Uterus (tissue), 4 donors: ENCODE data around the gene SLC16A3. TPM values are rescaled to one million over a fixed set of nuclear protein-coding genes. Genes with fewer than 3 reads are reported as not detected.
A peak's percentile ranks its signal among the peaks of the same experiment; 100 is the strongest.

Experiments
- DNase-seq, 2 donors: peaks; one replicate each; pipeline ENCODE4 v3.0.0-alpha.2; 2019 to 2020
- H3K27ac ChIP-seq, 2 donors: fragments of 200-600 bp; sonication (generic); 1 replicate in 1 of 2; 2 replicates in 1 of 2; pipeline ENCODE4 v1.5.1; 2016 to 2018
- H3K27me3 ChIP-seq, 2 donors: fragments of 200-600 bp; sonication (generic); one replicate each; pipeline ENCODE4 v1.5.1; 2018 to 2019; ENCODE audit warnings: control low read depth in 1 of 2
- H3K36me3 ChIP-seq, 2 donors: fragments of 200-600 bp; sonication (generic); one replicate each; pipeline ENCODE4 v1.5.1; 2019; ENCODE audit warnings: control low read depth in 1 of 2
- H3K4me1 ChIP-seq, 2 donors: fragments of 200-600 bp; sonication (generic); one replicate each; pipeline ENCODE4 v1.5.1; 2018 to 2019; ENCODE audit warnings: control low read depth in 1 of 2
- H3K4me3 ChIP-seq, 2 donors: fragments of 200-600 bp; sonication (generic); 1 replicate in 1 of 2; 2 replicates in 1 of 2; pipeline ENCODE4 v1.5.1; 2018 to 2019; ENCODE audit warnings: mild to moderate bottlenecking in 1 of 2
- H3K9me3 ChIP-seq, 2 donors: fragments of 200-600 bp; sonication (generic); one replicate each; pipeline ENCODE4 v1.5.1; 2019; ENCODE audit warnings: control low read depth in 1 of 2
- POLR2A ChIP-seq, 2 donors: fragments of 450-650 bp; IDR thresholded peaks; one replicate each; pipeline ENCODE4 v1.6.1; 2016; ENCODE audit warnings: antibody characterized with exemption in 2 of 2, mild to moderate bottlenecking in 1 of 2, moderate library complexity in 1 of 2
- intact Hi-C: fragments of 100-400 bp; cut with DNase I; formaldehyde crosslinking; loops from one replicate; pipeline ENCODE4 v1.15.1; 2023; ENCODE audit warnings: low total_unique reads
- total RNA-seq, 4 donors: library from RNA; depleted of rRNA in 3 of 4; stranded (reverse); fragments of >200 nt in 3 of 4; gene quantifications; one replicate each; pipeline versions ENCODE4 v1.1.0 to v1.2.4, GENCODE V29; 2014 to 2023
- TF ChIP-seq, protein P1 (sequence below), 4 experiments: fragments of 200-600 bp in 2 of 4; fragments of 450-650 bp in 2 of 4; sonication (generic) in 2 of 4; IDR thresholded peaks; one replicate each; pipeline ENCODE4 v1.5.1; 2016 to 2019; ENCODE audit warnings: antibody characterized with exemption in 4 of 4, mild to moderate bottlenecking in 2 of 4, moderate library complexity in 1 of 4
- donor health status: DM: yes; HTN: yes; CAD: no.

SLC16A3 gene
- total RNA-seq, 4 donors from 2014 or later, result 1.5 to 28.6 (median 12.2) TPM

DNA sequence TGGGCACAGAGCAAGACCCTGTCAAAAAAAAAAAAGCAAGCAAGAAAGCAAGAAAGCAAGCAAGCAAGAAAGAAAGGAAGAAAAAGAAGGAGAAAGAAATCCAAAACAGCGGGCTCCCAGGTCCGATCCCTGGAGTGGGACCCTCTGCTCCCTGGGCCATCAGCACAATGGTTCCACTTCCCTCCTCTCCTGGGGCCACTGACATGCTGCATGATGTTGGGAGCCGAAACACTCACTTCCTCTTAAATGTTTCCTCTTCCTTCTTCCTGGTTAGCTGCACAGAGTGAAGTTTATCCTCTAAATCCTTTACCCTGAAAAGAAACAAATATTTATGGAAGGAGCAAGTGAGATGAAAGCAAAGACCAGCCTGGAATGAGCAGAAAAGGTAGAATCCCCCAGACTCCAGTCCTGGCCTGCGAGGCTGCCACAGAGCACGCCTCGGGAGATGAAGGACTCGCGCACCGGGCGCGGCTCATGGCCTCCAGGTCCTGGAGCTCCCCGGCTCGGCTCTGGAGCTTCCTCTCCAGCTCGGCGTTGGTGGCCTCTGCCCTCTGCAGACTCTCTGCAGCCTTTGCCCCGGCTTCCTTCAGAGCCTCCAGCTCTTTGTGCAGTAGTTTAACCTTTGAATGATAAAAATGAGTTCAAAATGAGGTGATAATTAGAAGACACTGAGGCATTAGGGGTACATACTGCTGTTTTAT is 35.2 kb upstream of the SLC16A3 start:
- H3K27ac ChIP-seq, result no peak overlapping the region
- intact Hi-C loops, result no loop called here
- TF ChIP-seq, protein P1, sequence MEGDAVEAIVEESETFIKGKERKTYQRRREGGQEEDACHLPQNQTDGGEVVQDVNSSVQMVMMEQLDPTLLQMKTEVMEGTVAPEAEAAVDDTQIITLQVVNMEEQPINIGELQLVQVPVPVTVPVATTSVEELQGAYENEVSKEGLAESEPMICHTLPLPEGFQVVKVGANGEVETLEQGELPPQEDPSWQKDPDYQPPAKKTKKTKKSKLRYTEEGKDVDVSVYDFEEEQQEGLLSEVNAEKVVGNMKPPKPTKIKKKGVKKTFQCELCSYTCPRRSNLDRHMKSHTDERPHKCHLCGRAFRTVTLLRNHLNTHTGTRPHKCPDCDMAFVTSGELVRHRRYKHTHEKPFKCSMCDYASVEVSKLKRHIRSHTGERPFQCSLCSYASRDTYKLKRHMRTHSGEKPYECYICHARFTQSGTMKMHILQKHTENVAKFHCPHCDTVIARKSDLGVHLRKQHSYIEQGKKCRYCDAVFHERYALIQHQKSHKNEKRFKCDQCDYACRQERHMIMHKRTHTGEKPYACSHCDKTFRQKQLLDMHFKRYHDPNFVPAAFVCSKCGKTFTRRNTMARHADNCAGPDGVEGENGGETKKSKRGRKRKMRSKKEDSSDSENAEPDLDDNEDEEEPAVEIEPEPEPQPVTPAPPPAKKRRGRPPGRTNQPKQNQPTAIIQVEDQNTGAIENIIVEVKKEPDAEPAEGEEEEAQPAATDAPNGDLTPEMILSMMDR (IDR thresholded peaks at IDR 0.05), result no peak
- TF ChIP-seq POLR2A (IDR thresholded peaks at IDR 0.05), result no peak
- no peaks in the 10 kb centered on the region for H3K4me1 ChIP-seq
- no peaks in the 10 kb centered on the region for H3K9me3 ChIP-seq
- no peaks in the 10 kb centered on the region for H3K36me3 ChIP-seq
- no peaks in the 10 kb centered on the region for H3K27me3 ChIP-seq
- no peak for DNase-seq
- no peak overlapping the region for H3K4me3 ChIP-seq

GRCh38 chr17:82194765-82195164 is 34.1 kb upstream of the SLC16A3 start:
- Histone ChIP-seq H3K4me3 (no peak overlapping the region), H3K36me3 (no peaks in the 10 kb centered on the region), H3K27me3 (no peaks in the 10 kb centered on the region), H3K9me3 (no peaks in the 10 kb centered on the region), H3K27ac (no peak overlapping the region), H3K4me1 (no peaks in the 10 kb centered on the region)
- no peak for DNase-seq
- intact Hi-C loops, result no loop called here
- TF ChIP-seq, protein P1 (IDR thresholded peaks at IDR 0.05), result no peak
- TF ChIP-seq POLR2A (IDR thresholded peaks at IDR 0.05), result no peak

- DNase-seq, result peak in 1 of 2 donors; percentile 56
- H3K9me3 ChIP-seq, result no peaks in the 10 kb centered on the region
- TF ChIP-seq, protein P1 (IDR thresholded peaks at IDR 0.05), result no peak
- no peak for TF ChIP-seq POLR2A (IDR thresholded peaks at IDR 0.05)
- intact Hi-C loops, result no loop called here
- no peaks in the 10 kb centered on the region for H3K36me3 ChIP-seq
- H3K4me3 ChIP-seq, result no peak overlapping the region
- no peaks in the 10 kb centered on the region for H3K27me3 ChIP-seq
- H3K4me1 ChIP-seq, result no peaks in the 10 kb centered on the region
- H3K27ac ChIP-seq, result peak overlapping the region; percentile 2 to 39
These were observed 32.9 kb upstream of the SLC16A3 start for GRCh38 chr17:82195675-82196672.

DNA sequence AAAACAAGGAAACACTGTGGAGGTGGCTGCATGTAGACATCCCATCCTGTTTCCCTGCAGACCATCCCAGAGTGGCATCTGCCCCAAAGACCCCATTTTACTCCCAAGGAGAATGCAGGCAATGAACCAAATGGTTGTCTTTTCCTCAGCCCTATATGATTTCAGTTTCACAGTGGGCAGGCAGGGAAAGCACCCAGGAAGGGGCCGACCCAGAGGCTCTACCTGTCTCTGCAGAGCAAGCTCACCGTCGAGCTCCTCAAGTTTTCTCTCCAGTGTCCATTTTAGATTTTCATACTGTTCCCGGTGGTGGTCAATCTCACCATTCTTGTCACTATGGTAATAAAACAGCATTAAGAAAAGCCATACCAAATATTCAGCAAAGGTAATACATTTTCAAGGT is 30.8 kb upstream of the SLC16A3 start:
- no peaks in the 10 kb centered on the region for H3K36me3 ChIP-seq
- no peak overlapping the region for H3K27ac ChIP-seq
- H3K27me3 ChIP-seq, result no peaks in the 10 kb centered on the region
- H3K9me3 ChIP-seq, result no peaks in the 10 kb centered on the region
- intact Hi-C loops, result no loop called here
- TF ChIP-seq POLR2A (IDR thresholded peaks at IDR 0.05), result no peak
- TF ChIP-seq, protein P1 (IDR thresholded peaks at IDR 0.05), result no peak
- no peaks in the 10 kb centered on the region for H3K4me1 ChIP-seq
- no peak for DNase-seq
- H3K4me3 ChIP-seq, result no peak overlapping the region

GRCh38 chr17:82199496-82199895 is 29.3 kb upstream of the SLC16A3 start:
- Histone ChIP-seq H3K27ac (no peak overlapping the region), H3K9me3 (no peaks in the 10 kb centered on the region), H3K4me3 (no peak overlapping the region), H3K27me3 (no peaks in the 10 kb centered on the region), H3K36me3 (no peaks in the 10 kb centered on the region), H3K4me1 (no peaks in the 10 kb centered on the region)
- intact Hi-C loops, result no loop called here
- DNase-seq, result no peak
- no peak for TF ChIP-seq POLR2A (IDR thresholded peaks at IDR 0.05)
- TF ChIP-seq, protein P1 (IDR thresholded peaks at IDR 0.05), result no peak
